GM12878 (cell line): ENCODE results near the gene MAPK1. TPM values are rescaled to one million over a fixed set of nuclear protein-coding genes. Genes with fewer than 3 reads are reported as not detected.

Experiments
- ATF3 ChIP-seq: IDR thresholded peaks from 2 replicates; pipeline ENCODE4 v1.6.1; 2011; ENCODE audit warnings: low read depth, mild to moderate bottlenecking, low read length, moderate library complexity, borderline replicate concordance; ENCODE audit errors: extremely low read depth
- BACH1 ChIP-seq: fragments of 450-650 bp; IDR thresholded peaks from 2 replicates; pipeline ENCODE4 v1.6.1; 2017; ENCODE audit warnings: mild to moderate bottlenecking, borderline replicate concordance
- BHLHE40 ChIP-seq, 2 experiments: fragments of 450-650 bp in 1 of 2; IDR thresholded peaks; 2 replicates each; pipeline ENCODE4 v1.6.1; 2011 to 2017; ENCODE audit warnings: low read depth in 2 of 2, borderline replicate concordance in 1 of 2, improper control_type of control experiment in 1 of 2, low read length in 1 of 2, mild to moderate bottlenecking in 1 of 2
- ELK1 ChIP-seq: IDR thresholded peaks from 2 replicates; pipeline ENCODE4 v1.6.1; 2012; ENCODE audit warnings: low read depth, low read length, improper control_type of control experiment
- FOS ChIP-seq: IDR thresholded peaks from 3 replicates; pipeline ENCODE4 v1.6.1; 2011; ENCODE audit warnings: borderline replicate concordance; ENCODE audit not compliant: insufficient read length; ENCODE audit errors: extremely low read depth
- GATAD2B ChIP-seq: fragments of 450-650 bp; conservative IDR thresholded peaks from 2 replicates; pipeline ENCODE4 v1.6.1; 2017; ENCODE audit warnings: low read depth, mild to moderate bottlenecking, moderate library complexity
- JUND ChIP-seq: IDR thresholded peaks from 2 replicates; pipeline ENCODE4 v1.6.1; 2012; ENCODE audit warnings: low read depth, mild to moderate bottlenecking, low read length, improper control_type of control experiment, moderate library complexity
- KDM1A ChIP-seq: fragments of 200-600 bp; sonication (generic); IDR thresholded peaks from 2 replicates; pipeline ENCODE4 v1.6.1; 2016; ENCODE audit warnings: borderline replicate concordance
- MXI1 ChIP-seq: fragments of 150-350 bp; IDR thresholded peaks from 2 replicates; pipeline ENCODE4 v1.6.1; 2011; ENCODE audit warnings: low read depth, mild to moderate bottlenecking, inconsistent platforms, low read length, improper control_type of control experiment
- NBN ChIP-seq: fragments of 450-650 bp; IDR thresholded peaks from 2 replicates; pipeline ENCODE4 v1.6.1; 2016
- NFIC ChIP-seq: IDR thresholded peaks from 2 replicates; pipeline ENCODE4 v1.6.1; 2012; ENCODE audit warnings: low read depth, mild to moderate bottlenecking, inconsistent platforms, low read length, moderate library complexity
- NR2C2 ChIP-seq: IDR thresholded peaks from 2 replicates; pipeline ENCODE4 v1.6.1; 2011; ENCODE audit warnings: borderline replicate concordance, low read depth; ENCODE audit not compliant: control insufficient read depth, insufficient read length
- PRDM15 ChIP-seq: fragments of 450-650 bp; formaldehyde crosslinking; IDR thresholded peaks from 2 replicates; pipeline ENCODE4 v1.4.0; 2020; ENCODE audit warnings: mild to moderate bottlenecking, moderate library complexity
- RFX5 ChIP-seq: IDR thresholded peaks from 2 replicates; pipeline ENCODE4 v1.6.1; 2011; ENCODE audit warnings: low read depth, low read length, improper control_type of control experiment
- SMAD1 ChIP-seq: fragments of 450-650 bp; IDR thresholded peaks from 2 replicates; pipeline ENCODE4 v1.6.1; 2018; ENCODE audit warnings: mild to moderate bottlenecking, low read depth; ENCODE audit not compliant: partially characterized antibody
- SPI1 ChIP-seq: IDR thresholded peaks from 2 replicates; pipeline ENCODE4 v1.6.1; 2011; ENCODE audit warnings: low read depth, mild to moderate bottlenecking, low read length, moderate library complexity, borderline replicate concordance; ENCODE audit not compliant: insufficient read depth
- SRF ChIP-seq, 2 experiments: IDR thresholded peaks; 2 replicates each; pipeline ENCODE4 v1.6.1; 2011; ENCODE audit warnings: low read depth in 2 of 2, low read length in 2 of 2, mild to moderate bottlenecking in 1 of 2, moderate library complexity in 1 of 2
- TARDBP ChIP-seq: IDR thresholded peaks from 2 replicates; pipeline ENCODE4 v1.6.1; 2016; ENCODE audit warnings: borderline replicate concordance
- TCF3 ChIP-seq: IDR thresholded peaks from 2 replicates; pipeline ENCODE4 v1.6.1; 2012; ENCODE audit warnings: low read depth, mild to moderate bottlenecking, low read length, borderline replicate concordance; ENCODE audit not compliant: insufficient read depth
- YBX1 ChIP-seq: fragments of 450-650 bp; IDR thresholded peaks from 2 replicates; pipeline ENCODE4 v1.6.1; 2016; ENCODE audit warnings: antibody characterized with exemption
- ZBTB4 ChIP-seq: fragments of 450-650 bp; formaldehyde crosslinking; IDR thresholded peaks from 2 replicates; pipeline ENCODE4 v1.4.0; 2022; ENCODE audit warnings: mild to moderate bottlenecking, moderate library complexity
- ZNF384 ChIP-seq: IDR thresholded peaks from 2 replicates; pipeline ENCODE4 v1.6.1; 2012; ENCODE audit warnings: low read depth, mild to moderate bottlenecking, low read length, improper control_type of control experiment, borderline replicate concordance
- polyA plus RNA-seq, 11 experiments: library from polyadenylated mRNA; depleted of rRNA in 4 of 11; unstranded in 6 of 11; stranded (reverse) in 5 of 11; fragments of >200 nt; fragmentation: Nextera tagmentation in 4 of 11; fragmentation: Illumina TruSeq in 1 of 11; extraction: Ambion mirVana in 4 of 11; extraction: Trizol in 1 of 11; gene quantifications; 1 replicate in 1 of 11; 2 replicates in 10 of 11; pipeline versions ENCODE4 v1.2.1 to v1.2.3, GENCODE V29; 2011 to 2016; ENCODE audit warnings: inconsistent platforms in 2 of 11, missing spikeins in 2 of 11, low read depth in 1 of 11
- total RNA-seq, 4 experiments: library from RNA; depleted of rRNA in 3 of 4; stranded (reverse); fragments of >200 nt in 3 of 4; fragmentation: Illumina TruSeq in 1 of 4; extraction: Trizol in 1 of 4; gene quantifications; 2 replicates each; pipeline versions ENCODE4 v1.2.1 to v1.2.3, GENCODE V29; 2013 to 2021

MAPK1 gene
- total and polyA plus RNA-seq, 10 of the 15 experiments (the other 5 are each of a cell fraction or from before 2014, with no cell fraction given) = 7.0 to 123 (median 58.4) TPM

- TF ChIP-seq ZBTB4 (no peak), SPI1 (no peak), SMAD1 (no peak), TARDBP (no peak), SRF (IDR thresholded peaks at IDR 0.05; ENCODE audit: low read depth in 2 of 2, low read length in 2 of 2) (no peak), BHLHE40 (IDR thresholded peaks at IDR 0.05; ENCODE audit: borderline replicate concordance in 1 of 2, low read depth in 2 of 2, low read length in 1 of 2) (no peak; a peak in 1 of 4 replicates), FOS (no peak), YBX1 (no peak), RFX5 (no peak), BACH1 (peak; percentile 50; the same call in 1 of the 2 replicates), GATAD2B (peak; percentile 57), ELK1 (no peak), TCF3 (0 out of 2 replicates have a peak, but pooled peaks have one; percentile 6), PRDM15 (CRISPR knock-in tag) (no peak), ATF3 (no peak), NBN (no peak), JUND (no peak), KDM1A (no peak), NR2C2 (no peak), NFIC (no peak), ZNF384 (no peak), MXI1 (no peak)
These were observed 465 bp downstream of the MAPK1 start (continued) for GRCh38 chr22:21866833-21867527.
